HG03575 (cell line): ENCODE measurements around the gene LMNA.

ENCODE experiments used
- ATAC-seq: cut with Tn5 transposase; IDR thresholded peaks from one replicate; pipeline ENCODE4 v1.9.1; 2021; ENCODE audit not compliant: unreplicated experiment, insufficient number of reproducible peaks, low FRiP score; ENCODE audit errors: extremely low read depth

Gene LMNA

DNA sequence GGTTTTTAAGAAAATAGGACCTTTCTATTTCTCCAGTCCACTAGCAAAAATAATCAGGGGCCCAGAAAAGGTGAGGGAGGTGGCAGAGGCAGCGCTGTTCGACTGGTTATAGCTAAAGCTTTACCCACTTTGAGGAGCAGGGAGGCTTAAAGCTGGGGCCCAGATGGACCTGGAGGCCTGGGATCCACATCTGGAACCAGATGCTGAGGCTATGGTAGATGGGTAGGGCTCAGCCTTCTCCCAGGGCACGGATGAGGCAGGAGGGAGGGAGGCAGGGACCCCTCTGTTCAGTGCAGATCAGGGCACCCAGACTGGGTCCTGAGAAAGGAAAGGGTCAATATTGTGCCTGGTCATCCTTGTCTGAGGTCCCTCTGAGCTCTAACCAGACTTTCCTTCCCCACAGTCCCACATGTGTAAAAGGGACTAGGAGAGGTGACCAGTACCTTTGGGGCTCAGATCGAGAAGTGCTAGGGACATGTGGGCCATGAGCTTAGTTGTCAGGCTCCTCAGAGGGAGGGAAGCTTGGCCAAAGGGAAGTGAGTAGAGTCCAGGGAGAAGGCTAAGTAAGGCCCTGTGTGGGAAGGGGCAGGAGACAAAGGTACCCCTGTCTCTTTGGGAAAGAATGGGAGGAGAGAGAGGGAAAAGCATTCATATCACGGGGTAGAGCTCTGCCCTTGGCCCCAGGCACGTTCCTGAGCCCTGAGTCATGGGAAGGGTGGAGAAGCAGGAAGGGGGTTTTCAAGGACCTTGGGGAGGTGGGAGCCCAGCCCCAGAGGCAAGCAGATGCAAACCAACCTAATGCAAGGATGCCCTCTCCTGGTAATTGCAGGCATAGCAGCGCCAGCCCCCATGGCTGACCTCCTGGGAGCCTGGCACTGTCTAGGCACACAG lies 15.4 kb downstream of the LMNA start:
- no peak for ATAC-seq

DNA sequence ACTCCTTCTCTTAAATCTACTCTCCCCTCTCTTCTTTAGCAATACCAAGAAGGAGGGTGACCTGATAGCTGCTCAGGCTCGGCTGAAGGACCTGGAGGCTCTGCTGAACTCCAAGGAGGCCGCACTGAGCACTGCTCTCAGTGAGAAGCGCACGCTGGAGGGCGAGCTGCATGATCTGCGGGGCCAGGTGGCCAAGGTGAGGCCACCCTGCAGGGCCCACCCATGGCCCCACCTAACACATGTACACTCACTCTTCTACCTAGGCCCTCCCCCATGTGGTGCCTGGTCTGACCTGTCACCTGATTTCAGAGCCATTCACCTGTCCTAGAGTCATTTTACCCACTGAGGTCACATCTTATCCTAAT lies 16.0 kb downstream of the LMNA start:
- ATAC-seq = no peak

DNA sequence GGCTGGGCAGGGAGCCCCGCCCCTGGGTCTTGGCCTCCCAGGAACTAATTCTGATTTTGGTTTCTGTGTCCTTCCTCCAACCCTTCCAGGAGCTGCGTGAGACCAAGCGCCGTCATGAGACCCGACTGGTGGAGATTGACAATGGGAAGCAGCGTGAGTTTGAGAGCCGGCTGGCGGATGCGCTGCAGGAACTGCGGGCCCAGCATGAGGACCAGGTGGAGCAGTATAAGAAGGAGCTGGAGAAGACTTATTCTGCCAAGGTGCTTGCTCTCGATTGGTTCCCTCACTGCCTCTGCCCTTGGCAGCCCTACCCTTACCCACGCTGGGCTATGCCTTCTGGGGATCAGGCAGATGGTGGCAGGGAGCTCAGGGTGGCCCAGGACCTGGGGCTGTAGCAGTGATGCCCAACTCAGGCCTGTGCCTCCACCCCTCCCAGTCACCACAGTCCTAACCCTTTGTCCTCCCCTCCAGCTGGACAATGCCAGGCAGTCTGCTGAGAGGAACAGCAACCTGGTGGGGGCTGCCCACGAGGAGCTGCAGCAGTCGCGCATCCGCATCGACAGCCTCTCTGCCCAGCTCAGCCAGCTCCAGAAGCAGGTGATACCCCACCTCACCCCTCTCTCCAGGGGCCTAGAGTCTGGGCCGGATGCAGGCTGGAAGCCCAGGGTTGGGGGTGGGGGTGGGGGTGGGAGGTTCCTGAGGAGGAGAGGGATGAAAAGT lies 20.4 kb downstream of the LMNA start:
- no peak for ATAC-seq

DNA sequence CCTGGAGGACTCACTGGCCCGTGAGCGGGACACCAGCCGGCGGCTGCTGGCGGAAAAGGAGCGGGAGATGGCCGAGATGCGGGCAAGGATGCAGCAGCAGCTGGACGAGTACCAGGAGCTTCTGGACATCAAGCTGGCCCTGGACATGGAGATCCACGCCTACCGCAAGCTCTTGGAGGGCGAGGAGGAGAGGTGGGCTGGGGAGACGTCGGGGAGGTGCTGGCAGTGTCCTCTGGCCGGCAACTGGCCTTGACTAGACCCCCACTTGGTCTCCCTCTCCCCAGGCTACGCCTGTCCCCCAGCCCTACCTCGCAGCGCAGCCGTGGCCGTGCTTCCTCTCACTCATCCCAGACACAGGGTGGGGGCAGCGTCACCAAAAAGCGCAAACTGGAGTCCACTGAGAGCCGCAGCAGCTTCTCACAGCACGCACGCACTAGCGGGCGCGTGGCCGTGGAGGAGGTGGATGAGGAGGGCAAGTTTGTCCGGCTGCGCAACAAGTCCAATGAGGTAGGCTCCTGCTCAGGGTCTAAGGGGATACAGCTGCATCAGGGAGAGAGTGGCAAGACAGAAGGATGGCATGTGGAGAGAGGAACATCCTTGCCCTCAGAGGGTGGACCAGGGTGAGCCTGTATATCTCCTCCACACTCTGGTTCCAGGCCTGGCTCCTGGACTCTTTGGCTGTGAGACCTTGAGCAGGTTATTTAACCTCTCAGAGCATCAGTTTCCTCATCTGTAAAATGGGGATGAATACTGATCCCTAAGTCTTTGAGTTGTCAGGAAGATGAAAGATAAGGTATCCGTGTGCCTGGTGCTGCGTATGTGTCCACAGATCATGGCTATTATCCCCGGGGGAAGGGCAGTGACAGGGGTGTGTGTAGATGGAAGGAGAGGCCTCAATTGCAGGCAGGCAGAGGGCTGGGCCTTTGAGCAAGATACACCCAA lies 21.7 kb downstream of the LMNA start:
- no peak for ATAC-seq

DNA sequence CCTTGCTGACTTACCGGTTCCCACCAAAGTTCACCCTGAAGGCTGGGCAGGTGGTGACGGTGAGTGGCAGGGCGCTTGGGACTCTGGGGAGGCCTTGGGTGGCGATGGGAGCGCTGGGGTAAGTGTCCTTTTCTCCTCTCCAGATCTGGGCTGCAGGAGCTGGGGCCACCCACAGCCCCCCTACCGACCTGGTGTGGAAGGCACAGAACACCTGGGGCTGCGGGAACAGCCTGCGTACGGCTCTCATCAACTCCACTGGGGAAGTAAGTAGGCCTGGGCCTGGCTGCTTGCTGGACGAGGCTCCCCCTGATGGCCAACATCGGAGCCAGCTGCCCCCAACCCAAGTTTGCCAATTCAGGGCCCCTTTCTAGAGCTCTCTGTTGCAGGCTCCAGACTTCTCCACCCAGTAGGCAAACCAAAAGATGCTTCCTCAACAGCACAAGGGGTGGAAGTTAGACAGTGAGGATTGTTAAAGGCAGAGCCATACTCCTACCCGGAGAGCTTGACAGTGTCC lies 22.5 kb downstream of the LMNA start:
- no peak for ATAC-seq

DNA sequence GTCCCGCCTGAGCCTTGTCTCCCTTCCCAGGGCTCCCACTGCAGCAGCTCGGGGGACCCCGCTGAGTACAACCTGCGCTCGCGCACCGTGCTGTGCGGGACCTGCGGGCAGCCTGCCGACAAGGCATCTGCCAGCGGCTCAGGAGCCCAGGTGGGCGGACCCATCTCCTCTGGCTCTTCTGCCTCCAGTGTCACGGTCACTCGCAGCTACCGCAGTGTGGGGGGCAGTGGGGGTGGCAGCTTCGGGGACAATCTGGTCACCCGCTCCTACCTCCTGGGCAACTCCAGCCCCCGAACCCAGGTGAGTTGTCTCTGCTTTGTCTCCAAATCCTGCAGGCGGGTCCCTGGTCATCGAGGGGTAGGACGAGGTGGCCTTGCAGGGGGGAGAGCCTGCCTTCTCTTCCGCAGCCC lies 24.0 kb downstream of the LMNA start:
- ATAC-seq = no peak

DNA sequence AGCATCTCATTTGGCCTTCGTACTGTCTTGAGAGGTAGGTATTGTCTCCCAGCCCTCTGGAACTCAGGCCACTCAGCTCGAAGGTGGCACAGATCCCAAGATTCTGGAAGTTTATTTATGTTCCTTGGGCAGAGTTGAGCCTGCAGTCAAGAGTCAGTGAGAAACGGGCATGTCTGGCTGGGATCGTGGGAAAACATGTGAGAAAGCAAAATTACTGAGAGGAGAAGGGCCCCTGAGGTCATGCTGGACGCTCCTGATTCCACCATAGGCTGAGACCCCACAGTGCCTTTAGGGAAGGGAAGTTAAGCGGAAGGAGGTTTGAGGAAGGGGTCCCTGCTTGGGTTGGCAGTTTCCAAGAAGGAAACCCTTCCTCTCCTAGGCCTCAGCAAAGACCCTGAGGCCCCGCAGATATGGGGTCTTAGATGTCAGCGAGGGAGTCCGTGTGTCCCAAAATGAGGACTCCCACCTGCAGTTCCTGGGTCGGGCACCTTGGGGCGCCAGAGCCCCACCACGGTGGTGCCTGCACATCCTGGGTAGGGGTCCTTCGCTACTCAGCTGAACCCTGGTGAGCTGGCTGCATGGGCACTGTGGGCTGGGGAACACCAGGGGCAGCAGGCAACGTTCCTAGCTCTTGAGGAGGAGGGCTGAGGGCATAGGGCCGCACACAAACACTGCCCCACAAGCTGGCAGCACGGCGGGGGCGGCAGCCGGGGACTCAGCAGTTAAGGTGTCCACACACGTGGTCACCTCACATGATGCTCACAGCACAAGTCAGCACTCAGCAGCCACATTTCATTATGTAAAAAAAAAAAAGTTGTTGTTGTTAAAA lies 26.6 kb downstream of the LMNA start:
- no peak for ATAC-seq

DNA sequence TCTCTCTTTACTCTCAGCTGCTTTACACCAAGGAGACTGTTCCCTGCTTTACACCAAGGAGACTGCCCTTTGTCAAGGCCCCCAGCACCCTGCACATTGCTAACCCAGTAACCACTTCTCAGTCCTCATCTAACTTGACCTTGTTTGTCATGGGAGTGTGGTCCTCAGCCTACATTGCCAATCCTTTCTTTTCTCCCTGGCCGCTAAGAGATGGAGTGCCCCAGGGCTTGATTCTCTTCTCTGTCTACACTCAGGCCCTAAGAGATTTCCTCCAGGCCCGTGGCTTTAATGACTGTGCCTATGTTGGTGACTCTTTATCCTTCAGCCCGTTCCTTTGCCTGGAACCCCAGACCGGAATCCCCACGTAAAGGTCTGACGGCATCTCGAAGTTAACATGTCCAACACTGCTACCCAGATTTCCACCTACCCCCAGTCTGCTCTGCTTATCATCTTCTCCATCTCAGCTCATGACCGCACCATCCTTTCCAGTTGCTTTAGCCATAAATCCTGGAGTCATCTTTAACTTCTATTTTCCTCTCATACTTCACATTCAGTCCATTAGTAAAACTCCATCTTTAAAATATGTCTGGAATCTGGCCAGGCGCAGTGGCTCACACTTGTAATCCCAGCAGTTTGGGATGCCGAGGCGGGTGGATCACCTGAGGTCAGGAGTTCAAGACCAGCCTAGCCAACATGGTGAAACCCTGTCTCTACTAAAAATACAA lies 29.4 kb downstream of the LMNA start:
- no peak for ATAC-seq

DNA sequence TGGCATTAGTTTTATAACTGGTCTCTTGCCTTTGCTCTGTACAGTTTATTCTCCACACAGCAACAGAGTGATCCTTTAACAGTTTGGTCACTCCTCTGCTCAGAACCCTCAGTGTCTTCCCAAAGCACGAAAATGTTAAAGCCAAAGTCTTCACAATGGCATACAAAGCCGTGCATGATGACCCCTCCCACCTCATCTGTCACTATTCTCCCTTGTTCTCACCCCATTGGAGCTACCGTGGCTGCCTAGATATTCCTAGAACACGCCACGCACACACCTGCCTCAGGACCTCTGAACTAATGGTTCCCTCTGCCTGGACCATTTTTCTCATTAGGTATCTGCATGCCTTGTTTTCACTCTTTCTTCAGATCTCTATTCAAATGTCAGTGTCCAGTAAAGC lies 30.2 kb downstream of the LMNA start:
- ATAC-seq = no peak

DNA sequence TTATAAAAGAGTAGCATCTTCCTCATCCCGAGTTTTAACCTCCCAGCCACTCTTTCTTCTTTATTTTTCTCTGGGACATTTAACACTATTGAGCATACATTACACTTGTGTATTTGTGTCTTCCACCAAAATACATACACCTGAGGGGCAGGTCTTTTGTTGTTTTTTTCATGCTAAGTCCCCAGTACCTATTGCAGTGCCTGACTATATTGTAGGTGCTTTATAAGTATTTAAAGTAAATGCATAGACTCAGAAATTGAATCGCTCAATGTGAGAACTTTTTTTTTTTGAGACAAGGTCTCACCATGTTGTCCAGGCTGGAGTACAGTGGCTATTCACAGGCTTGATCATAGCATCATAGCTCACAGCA lies 31.1 kb downstream of the LMNA start:
- ATAC-seq = no peak

DNA sequence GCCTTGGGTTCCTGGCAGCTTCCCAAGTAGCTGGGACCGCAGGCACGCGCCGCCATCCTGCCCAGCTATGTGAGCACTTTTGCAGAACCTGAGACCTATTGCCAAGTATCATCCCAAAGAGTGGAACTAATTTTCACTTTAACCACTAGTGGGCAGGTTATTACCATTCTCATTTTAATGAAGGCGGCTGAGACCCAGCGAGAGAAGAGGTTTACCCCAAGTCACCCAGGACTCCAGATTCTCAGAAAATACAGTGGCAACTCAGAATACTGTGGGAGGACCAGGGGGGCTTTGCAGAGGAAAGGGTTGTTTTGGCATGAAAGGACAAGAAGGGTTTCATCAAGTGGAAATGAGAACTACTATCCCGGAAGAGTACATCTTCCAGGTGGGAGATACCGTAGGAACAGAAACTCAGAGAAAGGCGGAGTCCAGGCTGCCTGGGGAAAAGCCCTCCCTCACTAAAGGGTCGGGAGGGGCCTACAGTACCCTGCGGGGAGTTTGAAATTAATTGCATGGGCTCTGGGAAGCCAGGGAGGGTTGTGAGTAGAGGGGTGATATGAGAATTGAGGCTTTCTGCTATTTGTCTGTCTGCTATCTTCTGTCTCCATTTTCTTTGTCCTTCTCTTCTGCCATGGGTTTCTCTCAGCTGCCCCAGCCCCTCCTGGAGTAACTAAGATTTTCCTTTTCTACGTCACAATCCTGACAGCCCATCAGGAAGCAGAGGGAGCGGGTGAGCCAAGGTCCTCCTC lies 31.7 kb downstream of the LMNA start:
- ATAC-seq = no peak

DNA sequence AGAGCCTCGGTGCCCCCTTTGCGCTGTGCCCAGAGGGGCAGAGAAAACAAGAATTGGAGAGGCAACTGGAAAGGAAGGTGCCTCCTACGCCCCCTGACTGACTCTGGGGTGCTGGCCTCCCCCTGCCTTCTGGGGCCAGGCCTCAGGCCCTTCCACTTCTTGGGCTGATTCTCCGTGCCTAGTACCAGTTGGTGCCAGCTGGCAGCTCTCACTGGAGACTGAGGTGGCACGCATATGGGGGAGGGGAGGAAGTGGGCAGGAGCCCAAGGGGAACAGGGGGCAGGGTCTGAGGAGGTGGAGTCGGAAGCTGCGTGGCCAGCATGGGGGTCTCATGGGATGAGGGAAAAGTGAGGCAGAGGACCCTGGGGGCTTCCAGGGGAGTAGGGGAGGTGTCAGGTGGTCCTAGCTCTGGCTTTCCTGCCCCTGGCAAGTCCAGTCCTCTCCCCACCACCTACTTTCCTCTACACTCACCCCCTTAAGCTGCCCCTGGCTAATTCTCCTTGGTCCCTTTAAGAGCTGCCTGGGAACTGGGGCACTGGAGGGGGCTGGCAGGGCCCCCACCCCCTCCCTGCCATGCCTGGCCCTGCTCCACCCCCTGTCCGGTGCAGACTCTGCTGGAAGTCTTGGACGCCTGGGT lies 32.4 kb downstream of the LMNA start:
- ATAC-seq = no peak

DNA sequence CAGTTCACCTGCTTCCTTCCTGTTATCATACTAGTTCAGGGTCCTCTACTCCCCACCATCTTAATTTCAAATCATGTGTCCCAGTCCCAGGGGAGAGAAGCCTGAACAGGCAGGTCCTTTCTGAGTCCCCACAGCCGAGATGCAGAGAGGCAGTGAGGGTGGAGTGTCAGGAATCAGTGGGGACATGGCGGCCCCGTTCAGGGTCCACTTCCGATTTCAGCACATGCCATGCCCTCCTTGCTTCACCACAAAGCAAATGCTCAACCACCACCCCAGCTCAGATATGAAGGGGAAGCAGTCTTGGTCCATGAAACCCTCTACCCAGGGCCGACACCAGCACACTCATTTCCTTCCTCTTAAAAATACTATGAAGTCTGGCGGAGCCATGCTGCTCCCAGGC lies 33.7 kb downstream of the LMNA start:
- ATAC-seq = no peak

DNA sequence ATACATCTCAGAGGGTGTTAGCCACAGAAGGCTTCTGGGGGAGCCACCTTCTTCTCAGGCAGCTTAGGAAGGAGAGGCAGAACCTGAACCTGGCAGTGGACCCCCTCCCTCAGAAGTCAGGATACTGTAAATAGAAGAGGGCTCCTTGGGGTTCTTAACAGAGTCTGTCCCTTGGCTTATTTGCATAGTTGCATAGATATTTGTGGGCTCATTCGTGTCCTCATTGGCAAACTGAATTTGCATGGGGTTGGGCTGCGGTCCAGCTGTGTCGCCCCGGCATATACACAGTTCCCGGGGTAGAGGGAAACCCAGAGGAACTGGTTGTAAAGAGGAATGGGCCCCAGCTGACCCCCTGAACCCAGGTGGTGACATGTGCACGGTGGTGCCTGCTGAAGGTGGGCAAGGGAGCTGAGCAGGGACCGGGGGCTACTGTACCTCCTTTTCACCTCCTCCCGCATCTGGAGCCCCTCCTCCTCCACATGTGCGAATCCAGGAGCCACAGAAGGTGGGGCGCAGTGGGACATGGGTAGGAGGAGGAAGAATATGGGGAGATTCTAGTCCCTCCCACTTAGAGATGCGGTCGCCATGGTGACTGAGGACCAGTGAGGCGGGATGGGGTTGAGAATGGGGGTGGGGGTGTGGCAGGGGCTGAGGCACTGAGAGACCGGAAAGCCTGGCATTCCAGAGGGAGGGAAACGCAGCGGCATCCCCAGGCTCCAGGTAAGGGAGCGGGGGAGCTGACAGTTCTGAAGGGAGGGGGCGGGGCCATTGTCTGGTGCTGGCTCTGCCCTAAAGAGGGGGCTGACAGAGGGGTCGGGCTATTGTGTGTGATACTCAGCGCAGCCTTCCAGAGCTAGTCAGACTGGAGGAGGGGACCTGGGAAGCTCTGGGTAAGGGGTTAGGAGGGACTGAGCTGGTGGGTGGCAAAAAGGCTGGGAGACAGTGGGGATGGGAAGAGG lies 35.1 kb downstream of the LMNA start:
- no peak for ATAC-seq

DNA sequence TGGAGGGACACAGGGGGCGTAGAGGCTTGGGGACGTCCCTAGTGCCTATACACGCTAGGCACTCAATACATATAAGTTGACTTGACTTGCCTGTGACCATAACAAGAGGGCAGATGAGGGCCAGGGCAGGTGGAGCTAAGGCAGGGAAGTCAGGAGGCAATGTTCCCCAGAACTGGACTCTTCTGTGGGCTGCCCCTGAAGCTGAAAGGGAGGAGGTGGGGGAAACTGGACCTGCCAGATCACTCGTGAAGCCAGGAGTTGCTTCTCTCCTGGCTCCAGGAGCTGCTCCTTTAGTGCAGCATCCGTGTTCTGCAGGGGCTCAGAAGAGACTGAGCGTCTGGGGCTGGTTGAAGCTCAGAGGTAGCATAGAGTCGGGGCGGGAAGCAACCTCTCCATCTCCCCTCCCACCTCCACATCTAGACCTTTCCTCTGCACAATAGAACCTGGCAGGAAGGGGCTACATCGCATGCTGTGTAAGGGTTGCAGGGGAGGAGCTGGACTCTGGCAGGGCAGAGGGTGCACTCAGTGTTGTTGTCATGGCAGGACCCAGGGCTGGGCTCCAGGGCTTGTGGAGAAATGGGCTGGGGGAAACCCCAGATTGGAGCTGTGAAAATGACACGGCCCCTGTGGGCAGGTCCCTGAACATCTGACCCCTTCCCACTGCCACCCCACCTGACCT lies 36.0 kb downstream of the LMNA start:
- ATAC-seq = no peak
